Erythroblast (primary cell): ENCODE measurements around the gene PPIB.
"Not testable (repeated sequence)": the region's sequence is repeated elsewhere in the genome, so short reads cannot be mapped to it uniquely, and the experiment has no call there.

Experiments
- DNase-seq, 2 experiments: peaks; one replicate each; lab custom pipeline; 2025; lab: John Stamatoyannopoulos, UW
- GATA1 ChIP-seq: IDR thresholded peaks from 2 replicates; pipeline ENCODE4 v1.6.1; 2011; ENCODE audit warnings: low read depth, mild to moderate bottlenecking, control low read depth, low read length, moderate library complexity
- POLR2A ChIP-seq: IDR thresholded peaks from 2 replicates; pipeline ENCODE4 v1.6.1; 2011; ENCODE audit warnings: mild to moderate bottlenecking, low read length

The PPIB gene

GRCh38 chr15:64117759-64118487, 44.9 kb downstream of the PPIB start:
- TF ChIP-seq GATA1 (no peak), POLR2A (no peak)
- DNase-seq, result no peak

GRCh38 chr15:64112904-64113303, 49.9 kb downstream of the PPIB start:
- TF ChIP-seq POLR2A (no peak), GATA1 (no peak)
- peak in 1 of 2 experiments; percentile 30 for DNase-seq

GRCh38 chr15:64112073-64112772, 50.6 kb downstream of the PPIB start:
- peak; percentile 53 to 66 for DNase-seq
- TF ChIP-seq POLR2A, result no peak
- no peak for TF ChIP-seq GATA1

GRCh38 chr15:64111679-64112050, 51.2 kb downstream of the PPIB start:
- TF ChIP-seq POLR2A (no peak), GATA1 (no peak)
- DNase-seq, result no peak

GRCh38 chr15:64110950-64111678, 51.7 kb downstream of the PPIB start:
- TF ChIP-seq POLR2A, result no peak
- no peak for TF ChIP-seq GATA1
- DNase-seq, result no peak

GRCh38 chr15:64110108-64110701, 52.6 kb downstream of the PPIB start:
- not testable (repeated sequence) for DNase-seq

- no peak for TF ChIP-seq GATA1
- TF ChIP-seq POLR2A, result no peak
Observed at GRCh38 chr15:64107337-64107736, 55.5 kb downstream of the PPIB start.

More at GRCh38 chr15:64107337-64107736, 55.5 kb downstream of the PPIB start:
- DNase-seq, result no peak
